K562 (cell line): Measurements from ENCODE around the gene GDF15. TPM values are rescaled to one million over a fixed set of nuclear protein-coding genes. Genes with fewer than 3 reads are reported as not detected.

Source experiments
- CBX3 ChIP-seq, 2 experiments: IDR thresholded peaks; 1 replicate in 1 of 2; 2 replicates in 1 of 2; pipeline ENCODE4 v1.6.1; 2012; ENCODE audit warnings: inconsistent platforms in 2 of 2, low read length in 2 of 2, borderline replicate concordance in 1 of 2, control low read depth in 1 of 2
- CHCHD3 ChIP-seq: fragments of 250-450 bp; sonication (Bioruptor Pico); IDR thresholded peaks from 2 replicates; pipeline ENCODE4 v2.1.2; 2022; ENCODE audit warnings: mild to moderate bottlenecking
- EP300 ChIP-seq: IDR thresholded peaks from 2 replicates; pipeline ENCODE4 v1.6.1; 2012; ENCODE audit warnings: low read length, improper control_type of control experiment
- HDAC2 ChIP-seq: fragments of 450-650 bp; IDR thresholded peaks from 2 replicates; pipeline ENCODE4 v1.6.1; 2016; ENCODE audit warnings: mild to moderate bottlenecking
- KLF10 ChIP-seq: fragments of 250-450 bp; sonication (Bioruptor Pico); IDR thresholded peaks from 2 replicates; pipeline ENCODE4 v1.6.1; 2021; ENCODE audit warnings: matching md5 sums
- MITF ChIP-seq: IDR thresholded peaks from 2 replicates; pipeline ENCODE4 v1.6.1; 2014; ENCODE audit warnings: antibody characterized with exemption
- MLX ChIP-seq, 2 experiments: fragments of 450-650 bp in 1 of 2; sonication (generic) in 1 of 2; formaldehyde crosslinking; conservative IDR thresholded peaks; 2 replicates each; pipeline versions ENCODE4 v1.4.0 to v1.8.1; 2020 to 2022; ENCODE audit warnings: mild to moderate bottlenecking in 1 of 2, missing genetic modification reagents in 1 of 2
- PATZ1 ChIP-seq: fragments of 250-450 bp; sonication (Bioruptor Pico); IDR thresholded peaks from 2 replicates; pipeline ENCODE4 v1.5.0; 2020; ENCODE audit warnings: mild to moderate bottlenecking, borderline replicate concordance
- PHF8 ChIP-seq: fragments of 200-600 bp; sonication (generic); IDR thresholded peaks from 2 replicates; pipeline ENCODE4 v1.6.1; 2012; ENCODE audit warnings: mixed run types, mild to moderate bottlenecking, inconsistent platforms, low read length, moderate library complexity, borderline replicate concordance
- POLR3A ChIP-seq: IDR thresholded peaks from 2 replicates; pipeline ENCODE4 v1.6.1; 2011; ENCODE audit warnings: borderline replicate concordance, mild to moderate bottlenecking, moderate library complexity; ENCODE audit not compliant: insufficient read length, insufficient read depth; ENCODE audit errors: extremely low read depth
- PTRF ChIP-seq: fragments of 450-650 bp; IDR thresholded peaks from 2 replicates; pipeline ENCODE4 v1.6.1; 2016; ENCODE audit warnings: mild to moderate bottlenecking, missing genetic modification characterization, missing compliant biosample characterization
- TFAP4 ChIP-seq: sonication (generic); formaldehyde crosslinking; IDR thresholded peaks from 2 replicates; pipeline ENCODE4 v1.8.0; 2022; ENCODE audit warnings: missing genetic modification reagents, mild to moderate bottlenecking, moderate library complexity, borderline replicate concordance
- ZBTB33 ChIP-seq: sonication (generic); formaldehyde crosslinking; IDR thresholded peaks from 2 replicates; pipeline ENCODE4 v1.8.1; 2023; ENCODE audit warnings: mild to moderate bottlenecking, missing genetic modification reagents
- ZNF134 ChIP-seq: fragments of 250-450 bp; sonication (Bioruptor Pico); conservative IDR thresholded peaks from 2 replicates; pipeline ENCODE4 v1.4.0; 2020
- ZNF184 ChIP-seq: sonication (generic); formaldehyde crosslinking; IDR thresholded peaks from 2 replicates; pipeline ENCODE4 v1.5.0; 2020; ENCODE audit warnings: missing genetic modification reagents
- ZNF41 ChIP-seq: fragments of 250-450 bp; sonication (Bioruptor Pico); conservative IDR thresholded peaks from 2 replicates; pipeline ENCODE4 v1.4.0; 2020; ENCODE audit warnings: mild to moderate bottlenecking
- ZNF431 ChIP-seq: sonication (generic); formaldehyde crosslinking; IDR thresholded peaks from 2 replicates; pipeline ENCODE4 v1.8.0; 2022; ENCODE audit warnings: mild to moderate bottlenecking, missing genetic modification reagents
- ZNF444 ChIP-seq: fragments of 250-450 bp; sonication (Bioruptor Pico); IDR thresholded peaks from 2 replicates; pipeline ENCODE4 v1.4.0; 2020; ENCODE audit warnings: mild to moderate bottlenecking, moderate library complexity
- polyA plus RNA-seq, 8 experiments: library from polyadenylated mRNA; depleted of rRNA in 4 of 8; stranded (reverse) in 5 of 8; unstranded in 3 of 8; fragments of >200 nt; fragmentation: Nextera tagmentation in 2 of 8; fragmentation: Illumina TruSeq in 1 of 8; extraction: Ambion mirVana in 2 of 8; extraction: Trizol in 1 of 8; gene quantifications; 2 replicates each; pipeline versions ENCODE4 v1.2.1 to v1.2.3, GENCODE V29; 2011 to 2014; ENCODE audit warnings: inconsistent platforms in 1 of 8, missing spikeins in 1 of 8
- total RNA-seq, 7 experiments: library from RNA; depleted of rRNA in 6 of 7; stranded (reverse); fragments of >200 nt in 6 of 7; fragmentation: Illumina TruSeq in 2 of 7; extraction: Trizol in 2 of 7; gene quantifications; 2 replicates each; pipeline versions ENCODE4 v1.2.1 to v1.2.3, GENCODE V29; 2011 to 2021; ENCODE audit warnings: low replicate concordance in 1 of 7

Gene GDF15
- total and polyA plus RNA-seq, 9 of the 15 experiments (the other 6 are each of a cell fraction or from before 2014, with no cell fraction given): 2.3 to 82.4 (median 12.5) TPM

- TF ChIP-seq HDAC2 (peak; percentile 29), ZNF184 (no peak), PHF8 (peak; percentile 42; the same call in 1 of the 2 replicates), MITF (no peak), PATZ1 (CRISPR knock-in tag) (no peak), POLR3A (no peak), TFAP4 (CRISPR knock-in tag) (no peak; the same call in 1 of the 2 replicates), EP300 (no peak), ZBTB33 (peak; percentile 19; the same call in 1 of the 2 replicates), ZNF431 (0 out of 2 replicates have a peak, but pooled peaks have one; percentile 18), CHCHD3 (no peak), ZNF41 (CRISPR knock-in tag) (no peak), ZNF444 (CRISPR knock-in tag) (no peak), MLX (CRISPR knock-in tag; conservative IDR thresholded peaks at IDR 0.05) (0 out of 4 replicates have a peak, but pooled peaks of 1 of the 2 experiments have one; percentile 58), PTRF (tag) (no peak), CBX3 (IDR thresholded peaks at IDR 0.05; ENCODE audit: borderline replicate concordance in 1 of 2, low read length in 2 of 2) (no peak), ZNF134 (CRISPR knock-in tag) (no peak), KLF10 (no peak)
These were observed 51.8 kb downstream of the GDF15 start, which contains the start of gene ISYNA1 (continued) for GRCh38 chr19:18437491-18438330.
